ENCODE measurements around the gene BCR. TPM values are rescaled to one million over a fixed set of nuclear protein-coding genes. Genes with fewer than 3 reads are reported as not detected.
A peak's percentile ranks its signal among the peaks of the same experiment; 100 is the strongest.

The BCR gene
- total RNA-seq, 2 experiments from 2014 or later, result 60.0 to 64.8 TPM

DNA sequence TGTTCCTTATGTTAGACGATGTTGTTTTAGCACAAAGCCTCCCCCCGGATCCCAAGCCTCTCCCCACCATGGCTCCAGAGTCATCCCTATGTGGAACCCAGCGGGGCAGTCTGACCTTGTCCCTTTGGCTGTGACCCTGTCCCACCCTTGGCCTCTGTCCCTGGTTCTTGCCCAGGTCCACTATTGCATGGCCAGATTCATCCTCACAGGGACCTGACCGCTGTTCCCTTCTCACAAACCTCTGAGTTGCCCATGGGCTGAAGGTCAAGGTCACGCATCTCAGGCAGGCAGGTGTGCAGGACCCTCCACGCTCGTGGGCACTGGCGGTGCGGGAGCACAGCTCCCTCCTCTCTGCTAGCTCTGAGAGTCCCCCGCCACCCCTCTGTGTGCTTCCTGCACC is 39.0 kb downstream of the BCR start:
- Mint-ChIP-seq H3K27ac (peak overlapping the region; percentile 83), H3K36me3 (ENCODE audit: low read depth) (no peaks in the 10 kb centered on the region), H3K27me3 (no peaks in the 10 kb centered on the region), H3K9me3 (no peaks in the 10 kb centered on the region), H3K4me1 (ENCODE audit: low read depth) (peaks cover 98% of the 10 kb centered on the region), H3K4me3 (peak overlapping the region; percentile 84)
- no peaks in the 10 kb centered on the region for H3K9me3 ChIP-seq (ENCODE audit: control insufficient read depth in 1 of 2, insufficient read depth in 1 of 2, low read length in 2 of 2)
- TF ChIP-seq CTCF (IDR thresholded peaks at IDR 0.05), result no peak
- no peaks in the 10 kb centered on the region for H3K27me3 ChIP-seq (ENCODE audit: control insufficient read depth in 1 of 2, insufficient read depth in 2 of 2, low read length in 2 of 2)
- intact Hi-C loops (cut with DNase I, micrococcal nuclease), result loop anchor here (5.0 kb wide), 1 partner anchor 37 kb away; the partner anchor contains the start of gene BCR (in 2 of the 2)
- peaks cover 93% of the 10 kb centered on the region for H3K4me1 ChIP-seq (ENCODE audit: insufficient read depth, low read length)
- ChIA-PET POLR2A (interaction anchor here (0.8 to 1.7 kb wide), 5 partner anchors 10 to 39 kb away, joined by 3 to 9 read pairs (median 5); partner anchors contain the start of gene BCR), CTCF (no interaction called here)
- peak overlapping the region; percentile 47 to 53 for H3K27ac ChIP-seq (ENCODE audit: low read depth in 1 of 2, low read length in 2 of 2)
- DNase-seq (no peak), ATAC-seq (ENCODE audit: poor library complexity) (peak; percentile 20)
- peak overlapping the region; percentile 42 for H3K4me3 ChIP-seq (ENCODE audit: low read length)
- H3K36me3 ChIP-seq (ENCODE audit: insufficient read depth, low read length), result no peaks in the 10 kb centered on the region

- Histone ChIP-seq H3K9me3 (ENCODE audit: control insufficient read depth in 1 of 2, insufficient read depth in 1 of 2, low read length in 2 of 2) (no peaks in the 10 kb centered on the region), H3K27me3 (ENCODE audit: control insufficient read depth in 1 of 2, insufficient read depth in 2 of 2, low read length in 2 of 2) (no peaks in the 10 kb centered on the region), H3K36me3 (ENCODE audit: insufficient read depth, low read length) (no peaks in the 10 kb centered on the region), H3K4me1 (ENCODE audit: insufficient read depth, low read length) (peaks cover 97% of the 10 kb centered on the region), H3K4me3 (ENCODE audit: low read length) (peak overlapping the region; percentile 42), H3K27ac (ENCODE audit: low read depth in 1 of 2, low read length in 2 of 2) (peak overlapping the region; percentile 39 to 47)
- CTCF ChIA-PET, result no interaction called here
- peak in 13 of 14 experiments; percentile 16 to 70 (median 46) for DNase-seq
- Mint-ChIP-seq H3K4me1 (ENCODE audit: low read depth) (peaks cover 95% of the 10 kb centered on the region), H3K27me3 (no peaks in the 10 kb centered on the region), H3K27ac (peak overlapping the region; percentile 83), H3K9me3 (no peaks in the 10 kb centered on the region), H3K4me3 (peak overlapping the region; percentile 84), H3K36me3 (ENCODE audit: low read depth) (no peaks in the 10 kb centered on the region)
- peak; percentile 76 for ATAC-seq (ENCODE audit: poor library complexity)
- intact Hi-C loops (cut with DNase I, micrococcal nuclease), result loop anchor here (5.0 kb wide), 1 partner anchor 38 kb away; the partner anchor contains the start of gene BCR (in 2 of the 2)
- POLR2A ChIA-PET, result interaction anchor here (1.0 to 1.6 kb wide), 2 partner anchors 23 to 39 kb away, joined by 3 to 9 read pairs; no protein-coding TSS in a partner anchor
- no peak for TF ChIP-seq CTCF (IDR thresholded peaks at IDR 0.05)
Measured at GRCh38 chr22:23219822-23220484, 39.6 kb downstream of the BCR start.

DNA sequence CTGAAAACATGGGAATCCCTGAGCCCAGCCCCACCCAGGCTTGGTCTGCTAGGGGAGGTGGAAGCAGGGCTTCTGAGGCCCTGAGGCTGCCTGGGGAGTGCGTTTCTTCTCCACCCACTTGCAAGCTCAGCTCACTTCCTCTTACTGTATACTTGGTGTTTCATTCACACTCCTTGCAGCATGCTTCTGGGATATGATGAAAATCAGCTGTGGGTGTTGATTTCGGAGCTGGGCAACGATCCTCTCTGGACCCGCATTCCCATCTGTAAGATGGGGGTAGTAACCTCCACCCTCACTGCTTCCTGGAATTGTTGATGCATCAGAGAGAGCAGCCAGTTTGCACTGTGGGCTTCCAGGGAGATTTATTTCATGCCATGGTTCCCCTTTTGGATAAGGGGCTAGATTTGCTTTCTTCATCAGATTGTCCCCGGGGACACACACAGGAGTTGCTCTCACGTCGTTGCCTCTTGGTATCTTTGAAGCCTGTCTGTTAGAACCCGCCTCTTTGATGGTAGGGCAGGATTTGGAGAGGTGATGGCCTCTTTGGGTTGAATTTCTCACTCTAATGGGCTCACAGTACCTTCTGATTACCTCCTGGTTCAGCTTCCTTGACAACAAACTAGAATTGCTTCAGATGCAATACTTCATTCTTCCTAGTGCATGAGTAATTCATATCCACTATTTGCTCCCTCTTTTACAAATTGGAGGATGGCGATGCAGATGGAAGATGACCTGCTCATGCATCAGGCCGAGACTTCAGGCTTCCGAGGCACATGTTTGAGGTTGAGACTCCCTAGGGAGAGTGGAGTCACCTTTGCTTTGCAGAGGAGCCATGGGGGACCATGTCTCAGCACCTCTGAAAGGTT is 40.4 kb downstream of the BCR start:
- Mint-ChIP-seq H3K4me3 (peak overlapping the region; percentile 84), H3K4me1 (ENCODE audit: low read depth) (peaks cover 95% of the 10 kb centered on the region), H3K9me3 (no peaks in the 10 kb centered on the region), H3K27me3 (no peaks in the 10 kb centered on the region), H3K36me3 (ENCODE audit: low read depth) (no peaks in the 10 kb centered on the region), H3K27ac (peak overlapping the region; percentile 83)
- intact Hi-C loops (cut with DNase I, micrococcal nuclease), result no loop called here
- TF ChIP-seq CTCF (IDR thresholded peaks at IDR 0.05), result no peak
- H3K27me3 ChIP-seq (ENCODE audit: control insufficient read depth in 1 of 2, insufficient read depth in 2 of 2, low read length in 2 of 2), result no peaks in the 10 kb centered on the region
- H3K4me1 ChIP-seq (ENCODE audit: insufficient read depth, low read length), result peaks cover 98% of the 10 kb centered on the region
- peak overlapping the region; percentile 42 for H3K4me3 ChIP-seq (ENCODE audit: low read length)
- H3K27ac ChIP-seq (ENCODE audit: low read depth in 1 of 2, low read length in 2 of 2), result peak overlapping the region; percentile 13 to 47
- CTCF ChIA-PET, result no interaction called here
- no peaks in the 10 kb centered on the region for H3K36me3 ChIP-seq (ENCODE audit: insufficient read depth, low read length)
- H3K9me3 ChIP-seq (ENCODE audit: control insufficient read depth in 1 of 2, insufficient read depth in 1 of 2, low read length in 2 of 2), result no peaks in the 10 kb centered on the region
- peak in 5 of 14 experiments; percentile 20 to 51 (median 45) for DNase-seq
- POLR2A ChIA-PET, result interaction anchor here (0.5 to 1.0 kb wide), 3 partner anchors 23 to 40 kb away, joined by 3 read pairs; no protein-coding TSS in a partner anchor
- peak; percentile 35 for ATAC-seq (ENCODE audit: poor library complexity)
